NCI-H2171 treated with DMSO at 0.1 percent for 48 hours (cell line): ENCODE measurements around the gene LRMDA.

ENCODE experiments used
- DNase-seq: peaks from one replicate; lab custom pipeline; 2025; lab: John Stamatoyannopoulos, UW

The LRMDA gene

DNA sequence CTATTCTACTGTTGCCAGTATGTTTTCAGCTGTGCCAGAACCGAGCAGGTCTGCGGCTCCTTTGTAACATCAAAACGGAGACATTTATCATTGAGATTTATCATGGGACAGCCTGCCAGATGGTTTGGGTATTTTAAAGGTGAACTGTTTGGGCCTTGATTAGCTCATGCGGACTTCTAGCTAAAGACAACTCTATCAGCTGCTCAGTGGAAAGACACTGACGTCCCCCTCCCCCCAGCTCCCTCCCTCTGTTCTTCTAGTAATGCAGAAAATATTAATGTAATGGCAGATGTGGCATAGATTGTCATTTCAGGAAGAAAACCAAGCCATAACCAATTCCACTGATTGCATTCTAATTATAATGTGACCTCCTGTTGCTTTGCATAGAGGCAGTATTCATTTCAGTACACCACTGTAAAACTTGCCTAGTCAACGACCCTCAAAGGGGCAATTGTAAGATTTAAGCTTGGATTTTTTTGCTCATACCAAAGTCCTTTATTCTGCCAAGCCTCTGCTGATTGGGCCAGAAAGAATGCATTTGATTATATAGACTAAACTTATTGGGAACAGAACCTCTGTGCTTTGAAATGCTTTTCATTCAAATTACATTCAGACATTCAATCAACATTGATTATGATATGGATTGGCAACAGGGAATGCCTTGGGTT lies 966.8 kb downstream of the LRMDA start:
- peak; percentile 79 for DNase-seq

DNA sequence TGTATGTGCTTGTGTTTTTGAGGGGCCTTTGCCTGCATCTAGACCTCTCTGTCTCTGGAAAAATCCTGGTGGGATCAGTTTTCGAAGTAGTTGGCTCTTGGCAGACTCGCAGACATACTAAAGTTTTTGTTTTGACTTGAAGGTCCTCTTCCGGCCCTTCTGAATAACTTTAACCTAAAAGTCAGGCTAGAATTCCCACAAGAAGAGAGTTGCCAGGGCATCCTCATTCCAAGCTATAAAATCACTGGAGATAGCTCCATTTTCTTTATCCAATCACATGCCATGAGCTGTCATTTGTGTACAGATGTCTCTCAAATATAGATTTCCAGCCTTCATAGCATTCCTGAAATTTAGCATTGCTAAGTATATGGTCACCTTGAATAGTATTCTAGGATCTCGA lies 967.8 kb downstream of the LRMDA start:
- DNase-seq = no peak

GRCh38 chr10:76401006-76401405 lies 969.6 kb downstream of the LRMDA start:
- DNase-seq = no peak

DNA sequence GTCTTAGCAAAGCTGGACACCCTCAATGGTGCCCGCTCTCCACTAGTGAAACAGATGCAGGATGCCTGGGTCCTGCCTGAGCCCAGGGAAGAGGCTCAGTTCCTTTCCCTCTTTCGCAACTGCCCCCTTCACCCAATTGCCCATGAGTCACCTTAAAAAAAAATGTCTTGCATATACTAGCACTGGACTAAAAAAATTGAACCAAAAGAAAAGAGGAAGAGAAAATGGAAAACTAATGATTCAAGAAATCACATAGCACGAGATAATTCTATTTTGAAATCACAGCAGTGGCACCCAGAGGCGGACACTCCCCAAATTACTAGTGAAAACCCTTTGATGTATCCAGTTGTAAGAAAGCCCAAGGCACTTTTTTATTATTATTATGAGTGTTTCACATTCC lies 972.5 kb downstream of the LRMDA start:
- DNase-seq = no peak

- DNase-seq = no peak
Observed at GRCh38 chr10:76404531-76404930, 973.1 kb downstream of the LRMDA start.

- no peak for DNase-seq
Observed at GRCh38 chr10:76405922-76406321, 974.5 kb downstream of the LRMDA start.

- DNase-seq = no peak
Observed at GRCh38 chr10:76408646-76409045, 977.2 kb downstream of the LRMDA start.

DNA sequence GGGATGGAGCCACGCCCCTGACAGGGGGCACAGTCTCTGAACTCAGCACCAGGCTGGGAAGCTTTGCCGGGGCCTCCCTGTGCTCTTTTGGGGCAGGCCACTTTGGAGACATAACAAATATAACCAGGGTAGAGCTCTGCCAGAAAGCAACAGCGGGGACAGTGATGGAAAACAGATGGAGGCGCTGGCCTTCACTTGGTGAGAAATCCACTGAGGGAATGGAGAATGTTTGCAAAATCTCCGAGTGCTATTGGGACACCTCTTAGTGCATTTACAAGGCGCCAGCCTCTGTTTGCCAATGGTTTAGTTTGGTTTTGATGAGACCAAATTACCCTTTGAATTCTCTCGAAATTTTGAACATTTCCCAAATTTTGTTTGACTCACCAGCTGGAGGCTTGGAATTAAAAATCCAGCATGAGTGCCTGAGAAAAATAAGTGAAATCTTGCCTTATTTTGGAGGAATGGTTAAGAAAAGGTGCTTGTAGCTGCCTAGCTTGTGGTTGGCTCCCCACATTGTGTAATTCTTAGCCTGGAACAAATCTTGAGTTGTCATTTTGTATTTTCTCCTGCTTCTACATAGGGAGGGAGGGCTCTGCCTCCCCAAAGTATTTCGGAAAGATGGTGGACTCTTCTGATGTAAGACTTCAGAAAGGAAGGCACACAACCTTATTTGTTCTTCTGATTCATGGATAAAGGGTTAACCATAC lies 980.5 kb downstream of the LRMDA start:
- no peak for DNase-seq

- peak; percentile 56 for DNase-seq
Observed at GRCh38 chr10:76415554-76415953, 984.1 kb downstream of the LRMDA start.

DNA sequence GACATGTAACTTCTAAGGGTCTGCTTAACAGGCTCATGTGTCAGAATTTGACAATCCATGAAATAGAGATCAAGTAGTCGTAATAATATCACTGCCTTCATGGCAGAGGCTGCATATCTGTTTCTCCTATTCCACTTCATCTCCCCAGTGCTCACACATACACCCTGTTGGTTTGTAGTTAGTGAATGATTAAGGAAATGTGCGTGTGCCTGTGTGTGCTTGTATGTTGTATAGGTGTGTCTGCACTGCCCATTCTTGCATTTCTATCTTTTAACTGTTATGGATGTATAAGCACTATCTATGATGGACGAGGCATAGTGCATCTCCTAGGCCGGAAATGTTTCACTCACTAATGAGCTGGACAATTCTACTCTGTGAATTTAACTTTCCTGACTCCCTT lies 985.2 kb downstream of the LRMDA start:
- no peak for DNase-seq

DNA sequence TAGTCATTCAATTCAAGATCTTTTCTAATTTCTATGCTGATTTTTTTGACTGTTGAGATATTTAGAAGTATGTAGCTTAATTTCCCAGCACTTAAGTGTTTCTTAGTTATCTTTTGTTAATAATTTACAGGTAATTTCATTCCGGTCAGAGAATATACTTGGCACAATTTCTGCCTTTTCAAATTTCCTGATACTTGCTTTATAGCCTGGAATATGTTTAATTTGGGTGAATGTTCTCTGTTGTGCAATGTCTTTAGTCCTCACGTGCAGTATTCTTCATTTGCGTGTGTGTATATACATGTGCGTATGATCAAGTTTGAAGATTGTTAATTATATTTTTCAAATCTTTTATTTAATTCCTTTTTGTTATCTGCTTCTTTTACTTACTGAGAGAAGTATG lies 989.3 kb downstream of the LRMDA start:
- DNase-seq = no peak

- DNase-seq = no peak
Observed at GRCh38 chr10:76422769-76423168, 991.3 kb downstream of the LRMDA start.

- DNase-seq = no peak
Observed at GRCh38 chr10:76428551-76429367, 997.3 kb downstream of the LRMDA start.

GRCh38 chr10:76429368-76430060 lies 998.1 kb downstream of the LRMDA start:
- no peak for DNase-seq

DNA sequence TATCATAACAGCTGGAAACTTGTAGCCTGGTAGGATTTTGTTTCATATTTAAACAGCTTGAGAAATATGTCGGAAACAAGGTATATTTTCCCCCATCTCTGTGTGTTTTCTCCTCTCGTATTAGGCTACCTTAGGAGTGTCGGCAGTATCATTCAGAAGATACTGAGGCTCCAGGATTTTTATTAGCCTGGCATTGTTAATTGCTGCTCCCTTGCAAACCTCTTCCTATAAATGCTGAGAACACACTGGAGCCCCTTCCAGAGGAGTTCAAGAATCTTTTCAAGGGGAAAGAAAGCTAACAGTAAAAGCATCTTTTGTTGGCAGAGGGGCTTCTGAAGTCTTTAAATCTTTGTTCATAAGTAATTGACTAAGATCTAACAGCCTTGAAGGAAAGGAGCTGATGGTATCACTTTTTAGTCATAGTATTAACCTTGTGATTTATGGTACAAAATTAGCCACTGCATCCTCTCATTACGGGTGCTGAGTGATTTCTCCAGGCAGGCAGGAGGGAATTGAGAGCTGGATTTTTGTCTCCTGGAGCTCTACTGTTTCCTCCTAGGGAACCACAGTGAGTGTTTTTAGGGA lies 998.7 kb downstream of the LRMDA start:
- DNase-seq = no peak

GRCh38 chr10:76432016-76433012 lies 1000.9 kb downstream of the LRMDA start:
- no peak for DNase-seq

- DNase-seq = peak; percentile 94
Observed at GRCh38 chr10:76433161-76434005, 1002.0 kb downstream of the LRMDA start.

- DNase-seq = no peak
Observed at GRCh38 chr10:76435157-76435556, 1003.7 kb downstream of the LRMDA start.

DNA sequence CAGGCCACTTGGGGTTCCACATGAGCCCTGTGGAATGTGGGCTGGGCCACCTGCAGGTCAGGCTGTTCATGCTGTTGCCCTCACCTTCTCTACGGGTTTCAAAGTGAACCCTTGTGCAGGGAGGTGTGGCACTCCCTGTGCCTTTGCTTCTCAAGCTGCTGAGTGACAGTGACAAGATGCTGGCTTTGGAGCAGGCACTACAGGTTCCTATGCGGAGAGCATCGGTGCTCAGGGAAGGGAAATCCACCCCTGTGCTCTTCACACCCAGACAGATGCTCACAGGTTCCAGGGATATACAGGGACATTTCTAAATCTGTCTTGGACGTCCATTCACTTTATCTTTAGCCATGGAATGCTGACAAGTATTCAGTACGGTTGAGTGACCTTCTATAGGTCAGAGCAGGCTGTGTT lies 1005.0 kb downstream of the LRMDA start:
- no peak for DNase-seq

DNA sequence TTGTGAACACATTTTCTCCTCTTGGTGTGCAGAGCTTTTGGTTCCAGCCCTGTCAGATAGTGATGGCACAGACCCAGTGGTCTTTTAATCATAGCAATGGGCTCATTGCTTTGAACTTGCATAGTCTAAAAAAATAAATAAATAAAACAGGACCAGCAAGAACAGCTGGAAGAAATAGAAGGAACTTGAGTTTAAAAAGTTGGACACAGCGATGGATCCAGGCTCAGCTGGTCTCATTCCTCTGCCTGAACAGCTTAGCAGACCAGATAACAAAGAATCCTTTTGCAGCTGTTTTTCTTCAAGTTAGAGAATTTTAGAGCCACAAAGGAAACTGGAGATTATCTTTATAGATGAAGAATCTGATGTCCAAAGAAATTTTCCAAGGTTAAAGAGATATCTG lies 1005.6 kb downstream of the LRMDA start:
- no peak for DNase-seq
